ENCODE measurements around the gene GRK4. TPM values are rescaled to one million over a fixed set of nuclear protein-coding genes. Genes with fewer than 3 reads are reported as not detected.

The GRK4 gene
- total RNA-seq, 1 donor from 2014 or later, result 10.5 TPM

GRCh38 chr4:3070709-3071500 is 107.5 kb downstream of the GRK4 start:
- no peak for DNase-seq (ENCODE audit: extremely low spot score, unreplicated experiment)
- H3K4me1 Mint-ChIP-seq (ENCODE audit: unreplicated experiment), result peaks cover 5% of the 10 kb centered on the region
- no peak overlapping the region for H3K4me3 Mint-ChIP-seq (ENCODE audit: unreplicated experiment)
- peaks cover 11% of the 10 kb centered on the region for H3K27me3 Mint-ChIP-seq (ENCODE audit: unreplicated experiment)
- H3K36me3 Mint-ChIP-seq (ENCODE audit: unreplicated experiment), result no peaks in the 10 kb centered on the region
- no peak overlapping the region for H3K27ac Mint-ChIP-seq (ENCODE audit: unreplicated experiment)
- TF ChIP-seq CTCF (IDR thresholded peaks at IDR 0.05), result no peak
- H3K9me3 Mint-ChIP-seq (ENCODE audit: unreplicated experiment), result no peaks in the 10 kb centered on the region

- H3K27me3 Mint-ChIP-seq (ENCODE audit: unreplicated experiment), result peaks cover 8% of the 10 kb centered on the region
- TF ChIP-seq CTCF (IDR thresholded peaks at IDR 0.05), result no peak
- H3K9me3 Mint-ChIP-seq (ENCODE audit: unreplicated experiment), result no peaks in the 10 kb centered on the region
- H3K36me3 Mint-ChIP-seq (ENCODE audit: unreplicated experiment), result no peaks in the 10 kb centered on the region
- peaks cover 14% of the 10 kb centered on the region for H3K4me1 Mint-ChIP-seq (ENCODE audit: unreplicated experiment)
- H3K27ac Mint-ChIP-seq (ENCODE audit: unreplicated experiment), result no peak overlapping the region
- no peak for DNase-seq (ENCODE audit: extremely low spot score, unreplicated experiment)
- H3K4me3 Mint-ChIP-seq (ENCODE audit: unreplicated experiment), result no peak overlapping the region
These were observed 108.4 kb downstream of the GRK4 start for GRCh38 chr4:3071811-3072210.

GRCh38 chr4:3073158-3074077 is 110.0 kb downstream of the GRK4 start:
- DNase-seq (ENCODE audit: extremely low spot score, unreplicated experiment), result no peak
- peak; percentile 21 for TF ChIP-seq CTCF (IDR thresholded peaks at IDR 0.05)
- Mint-ChIP-seq H3K27ac (ENCODE audit: unreplicated experiment) (no peak overlapping the region), H3K4me1 (ENCODE audit: unreplicated experiment) (peaks cover 18% of the 10 kb centered on the region), H3K4me3 (ENCODE audit: unreplicated experiment) (peak overlapping the region; percentile 35), H3K27me3 (ENCODE audit: unreplicated experiment) (peaks cover 3% of the 10 kb centered on the region), H3K9me3 (ENCODE audit: unreplicated experiment) (no peaks in the 10 kb centered on the region), H3K36me3 (ENCODE audit: unreplicated experiment) (no peaks in the 10 kb centered on the region)

GRCh38 chr4:3074078-3074845 is 110.9 kb downstream of the GRK4 start, which contains the start of the genes HTT and HTT-AS:
Gene HTT (plus strand): TSS chr4:3074681. CDS start chr4:3074826, 145 bp downstream.
Gene HTT-AS (minus strand): TSS chr4:3074538.
- TF ChIP-seq CTCF (IDR thresholded peaks at IDR 0.05), result no peak
- Mint-ChIP-seq H3K4me1 (ENCODE audit: unreplicated experiment) (peaks cover 18% of the 10 kb centered on the region), H3K4me3 (ENCODE audit: unreplicated experiment) (peak within 1 kb of the TSS; percentile 90), H3K9me3 (ENCODE audit: unreplicated experiment) (no peaks in the 10 kb centered on the region), H3K36me3 (ENCODE audit: unreplicated experiment) (no peaks in the 10 kb centered on the region), H3K27ac (ENCODE audit: unreplicated experiment) (peak within 1 kb of the TSS; percentile 95), H3K27me3 (ENCODE audit: unreplicated experiment) (peaks cover 3% of the 10 kb centered on the region)
- peak; percentile 99 for DNase-seq (ENCODE audit: extremely low spot score, unreplicated experiment)

All from osteocyte (in vitro differentiated cells).